GM18873 (cell line): ENCODE results near the gene PVR.

ENCODE experiments used
- ATAC-seq: cut with Tn5 transposase; IDR thresholded peaks from one replicate; pipeline ENCODE4 v1.9.1; 2021; ENCODE audit warnings: mild to moderate bottlenecking, moderate library complexity, moderate number of reproducible peaks; ENCODE audit not compliant: unreplicated experiment, low FRiP score

PVR gene

GRCh38 chr19:44642377-44642776 is 1.3 kb upstream of the PVR start:
- no peak for ATAC-seq

- ATAC-seq, result no peak
These were observed 799 bp downstream of the PVR start for GRCh38 chr19:44644402-44645016.

- no peak for ATAC-seq
These were observed 1.8 kb downstream of the PVR start for GRCh38 chr19:44645407-44646048.

GRCh38 chr19:44646049-44646416 is 2.3 kb downstream of the PVR start:
- no peak for ATAC-seq

GRCh38 chr19:44647144-44647543 is 3.4 kb downstream of the PVR start:
- no peak for ATAC-seq

GRCh38 chr19:44648631-44649251 is 5.0 kb downstream of the PVR start:
- ATAC-seq, result no peak

GRCh38 chr19:44649578-44650145 is 6.0 kb downstream of the PVR start:
- no peak for ATAC-seq

- ATAC-seq, result no peak
These were observed 9.6 kb downstream of the PVR start for GRCh38 chr19:44653343-44653742.

GRCh38 chr19:44653977-44654774 is 10.5 kb downstream of the PVR start:
- ATAC-seq, result no peak

- no peak for ATAC-seq
These were observed 13.7 kb downstream of the PVR start for GRCh38 chr19:44657211-44657921.

GRCh38 chr19:44658069-44658733 is 14.5 kb downstream of the PVR start:
- ATAC-seq, result no peak

GRCh38 chr19:44660081-44660480 is 16.4 kb downstream of the PVR start:
- ATAC-seq, result no peak

GRCh38 chr19:44661205-44661604 is 17.5 kb downstream of the PVR start:
- ATAC-seq, result no peak

- no peak for ATAC-seq
These were observed 18.2 kb downstream of the PVR start for GRCh38 chr19:44661904-44662303.

GRCh38 chr19:44662691-44663385 is 19.1 kb downstream of the PVR start:
- ATAC-seq, result no peak

GRCh38 chr19:44663996-44664395 is 20.3 kb downstream of the PVR start:
- ATAC-seq, result no peak

GRCh38 chr19:44664976-44665375 is 21.3 kb downstream of the PVR start:
- ATAC-seq, result no peak

GRCh38 chr19:44666852-44667556 is 23.3 kb downstream of the PVR start:
- no peak for ATAC-seq
